Natural killer cell (primary cell): ENCODE results near the gene WDR59. TPM values are rescaled to one million over a fixed set of nuclear protein-coding genes. Genes with fewer than 3 reads are reported as not detected.

Experiments used
- ATAC-seq, 3 donors: fragments of 150-1000 bp in 2 of 3; fragments of 200-7000 bp in 1 of 3; cut with Tn5 transposase; 1 replicate in 1 of 3; 2 replicates in 2 of 3; pipeline ENCODE4 v1.10.0; 2021; ENCODE audit warnings: mild to moderate bottlenecking in 2 of 3, moderate library complexity in 2 of 3
- DNase-seq, 2 donors: peaks; one replicate each; pipeline versions ENCODE4 v3.0.0 to v3.0.0-alpha.2; 2013 to 2021; ENCODE audit warnings: mixed read lengths in 1 of 2
- H3K27ac ChIP-seq: one replicate; pipeline ENCODE4 v1.5.1; 2013; ENCODE audit warnings: mild to moderate bottlenecking, low read length
- H3K27me3 ChIP-seq: one replicate; pipeline ENCODE4 v1.6.1; 2013; ENCODE audit warnings: low read length; ENCODE audit not compliant: control insufficient read depth, insufficient read depth
- H3K36me3 ChIP-seq: one replicate; pipeline ENCODE4 v1.6.1; 2013; ENCODE audit warnings: low read length; ENCODE audit not compliant: control insufficient read depth, insufficient read depth
- H3K4me1 ChIP-seq: one replicate; pipeline ENCODE4 v1.6.1; 2013; ENCODE audit warnings: low read length; ENCODE audit not compliant: control insufficient read depth, insufficient read depth
- H3K4me3 ChIP-seq: one replicate; pipeline ENCODE4 v1.5.1; 2013; ENCODE audit warnings: low read length
- H3K9me3 ChIP-seq: one replicate; pipeline ENCODE4 v1.6.1; 2013; ENCODE audit warnings: low read length; ENCODE audit not compliant: control insufficient read depth, insufficient read depth
- H3K27ac Mint-ChIP-seq, 2 donors: one replicate each; pipeline ENCODE4 v1.8.0; 2022; ENCODE audit warnings: mild to moderate bottlenecking in 2 of 2, mixed read lengths in 2 of 2, moderate library complexity in 1 of 2
- H3K27me3 Mint-ChIP-seq, 2 donors: one replicate each; pipeline ENCODE4 v1.8.0; 2022; ENCODE audit warnings: low read depth in 2 of 2, mixed read lengths in 2 of 2
- H3K36me3 Mint-ChIP-seq: one replicate; pipeline ENCODE4 v1.8.0; 2022; ENCODE audit warnings: mixed read lengths
- H3K4me1 Mint-ChIP-seq, 2 donors: one replicate each; pipeline ENCODE4 v1.8.0; 2022; ENCODE audit warnings: mixed read lengths in 2 of 2
- H3K4me3 Mint-ChIP-seq: one replicate; pipeline ENCODE4 v1.8.0; 2022; ENCODE audit warnings: mild to moderate bottlenecking, moderate library complexity, mixed read lengths
- H3K9me3 Mint-ChIP-seq, 2 donors: one replicate each; pipeline ENCODE4 v1.8.0; 2022; ENCODE audit warnings: mixed read lengths in 2 of 2
- CTCF ChIP-seq: fragments of 200-600 bp; IDR thresholded peaks from one replicate; pipeline ENCODE4 v1.8.0; 2022; ENCODE audit warnings: antibody characterized with exemption
- WGBS: methylation state at CpG from one replicate; pipeline ENCODE4 v1.1.7; 2013; ENCODE audit warnings: missing lambda C conversion rate; ENCODE audit not compliant: insufficient coverage; 5-methylcytosine and 5-hydroxymethylcytosine counted together
- intact Hi-C: fragments of 100-400 bp; cut with micrococcal nuclease; formaldehyde crosslinking; loops from one replicate; pipeline ENCODE4 v1.14.2; 2022
- total RNA-seq, 4 donors: library from RNA; stranded (reverse); fragments of 120-200 nt in 1 of 4; gene quantifications; one replicate each; pipeline versions ENCODE4 v1.2.3 to v1.2.4, GENCODE V29; 2013 to 2022

Gene WDR59
- total RNA-seq, 3 donors from 2014 or later (not counting 1 experiment from before 2014, with no cell fraction given): 60.5 to 83.7 (median 73.2) TPM

DNA sequence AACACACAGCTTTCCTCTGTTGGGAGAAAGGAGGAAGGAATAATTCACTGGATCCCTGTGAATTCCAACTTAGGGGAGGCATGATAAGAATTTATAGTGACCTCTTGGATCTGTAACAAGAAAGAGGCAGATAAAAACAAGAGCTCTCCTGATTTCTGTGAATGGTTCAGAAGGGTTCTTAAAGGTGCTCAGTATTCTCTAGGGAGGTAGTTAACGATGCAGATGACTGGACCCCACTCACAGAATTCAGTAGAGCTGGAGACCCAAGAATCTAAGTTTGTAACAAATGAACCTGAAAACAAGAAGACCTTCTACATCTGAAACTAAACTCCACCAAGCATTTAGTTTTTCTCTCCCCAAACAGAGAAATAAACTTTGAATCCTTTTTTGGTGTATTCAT, 22.5 kb upstream of the WDR59 start:
- no peaks in the 10 kb centered on the region for H3K9me3 ChIP-seq
- peaks cover 2 to 5% of the 10 kb centered on the region in 2 donors for H3K4me1 Mint-ChIP-seq
- no peaks in the 10 kb centered on the region for H3K36me3 Mint-ChIP-seq
- no peak overlapping the region for H3K4me3 ChIP-seq
- peaks cover 11 to 14% of the 10 kb centered on the region in 2 donors for H3K27me3 Mint-ChIP-seq
- TF ChIP-seq CTCF: no peak
- no CpG with 5 or more reads among the region's 1 CpG for WGBS
- H3K36me3 ChIP-seq: no peaks in the 10 kb centered on the region
- H3K4me3 Mint-ChIP-seq: no peak overlapping the region
- no peak for ATAC-seq
- H3K27ac ChIP-seq: no peak overlapping the region
- H3K27ac Mint-ChIP-seq: no peak overlapping the region
- DNase-seq: no peak
- no peaks in the 10 kb centered on the region for H3K9me3 Mint-ChIP-seq
- intact Hi-C loops: no loop called here
- H3K27me3 ChIP-seq: no peaks in the 10 kb centered on the region
- H3K4me1 ChIP-seq: no peaks in the 10 kb centered on the region

DNA sequence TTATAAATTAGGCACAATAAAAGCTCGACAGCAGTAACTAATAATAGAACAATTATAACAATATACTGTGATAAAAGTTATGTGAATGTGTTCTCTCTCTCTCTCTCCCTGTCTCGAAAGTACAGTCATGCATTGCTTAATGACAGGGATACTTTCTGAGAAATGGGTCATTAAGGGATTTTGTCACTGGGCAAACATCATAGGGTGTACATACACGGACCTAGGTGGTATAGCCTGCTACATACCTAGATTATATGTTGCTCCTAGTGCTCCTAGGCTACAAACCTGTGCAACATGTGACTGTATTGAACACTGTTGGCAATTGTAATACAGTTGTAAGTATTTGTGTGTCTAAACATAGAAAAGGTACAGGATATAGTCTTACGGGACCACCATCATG, 20.8 kb upstream of the WDR59 start:
- Histone ChIP-seq H3K27me3 (no peaks in the 10 kb centered on the region), H3K36me3 (no peaks in the 10 kb centered on the region), H3K4me3 (no peak overlapping the region), H3K4me1 (peaks cover 2% of the 10 kb centered on the region), H3K27ac (no peak overlapping the region), H3K9me3 (no peaks in the 10 kb centered on the region)
- Mint-ChIP-seq H3K27ac (no peak overlapping the region), H3K4me3 (no peak overlapping the region), H3K36me3 (no peaks in the 10 kb centered on the region), H3K9me3 (no peaks in the 10 kb centered on the region), H3K27me3 (peaks cover 25 to 29% of the 10 kb centered on the region in 2 donors), H3K4me1 (peaks cover 3 to 5% of the 10 kb centered on the region in 2 donors)
- intact Hi-C loops: no loop called here
- DNase-seq (no peak), ATAC-seq (no peak)
- no peak for TF ChIP-seq CTCF
- WGBS: 84% methylated on average over 2 of the region's 4 CpGs

DNA sequence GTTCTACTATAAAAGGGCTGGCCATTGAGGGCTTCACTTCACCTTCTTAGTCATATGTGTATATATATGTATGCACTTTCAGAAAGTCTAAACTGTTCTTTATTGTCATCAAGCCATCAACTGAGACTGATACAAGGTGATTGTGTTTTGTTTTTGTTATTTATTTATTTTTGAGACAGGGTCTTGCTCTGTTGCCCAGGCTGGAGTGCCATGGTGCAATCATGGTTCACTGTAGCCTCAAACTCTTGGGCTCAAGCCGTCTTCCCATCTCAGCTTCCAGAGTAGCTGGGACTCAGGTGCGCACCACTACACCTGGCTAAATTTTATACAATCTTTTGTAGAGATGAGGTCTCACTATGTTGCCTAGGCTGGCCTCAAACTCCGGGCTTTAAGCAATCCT, 19.5 kb upstream of the WDR59 start:
- Histone ChIP-seq H3K4me3 (no peak overlapping the region), H3K36me3 (no peaks in the 10 kb centered on the region), H3K27ac (no peak overlapping the region), H3K4me1 (peaks cover 13% of the 10 kb centered on the region), H3K9me3 (no peaks in the 10 kb centered on the region), H3K27me3 (peaks cover 7% of the 10 kb centered on the region)
- 100% methylated on average over 2 of the region's 3 CpGs for WGBS
- Mint-ChIP-seq H3K9me3 (no peaks in the 10 kb centered on the region), H3K36me3 (no peaks in the 10 kb centered on the region), H3K27me3 (peaks cover 33 to 37% of the 10 kb centered on the region in 2 donors), H3K27ac (no peak overlapping the region), H3K4me3 (no peak overlapping the region), H3K4me1 (peaks cover 12 to 14% of the 10 kb centered on the region in 2 donors)
- DNase-seq (no peak), ATAC-seq (no peak)
- no peak for TF ChIP-seq CTCF
- intact Hi-C loops: loop anchor here (5.0 kb wide), 1 partner anchor 63 kb away; no protein-coding TSS in a partner anchor

DNA sequence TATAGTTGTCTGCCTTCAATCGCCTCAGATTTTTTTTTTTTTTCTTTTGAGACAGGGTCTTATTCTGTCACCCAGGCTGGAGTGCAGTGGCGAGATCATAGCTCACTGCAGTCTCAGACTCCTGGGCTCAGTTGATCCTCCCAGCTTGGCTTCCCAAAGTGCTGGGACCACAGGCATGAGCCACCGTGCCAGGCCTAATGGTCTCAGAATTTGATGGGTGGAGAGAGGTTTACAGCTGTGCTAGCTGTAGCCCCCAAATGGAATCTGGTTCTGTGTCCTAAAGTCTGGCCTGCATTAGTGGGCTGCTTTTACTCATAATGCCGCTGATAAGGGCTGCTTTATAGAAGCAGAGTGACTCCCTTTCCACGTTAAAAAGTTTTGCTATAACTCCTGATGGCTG, 19.0 kb upstream of the WDR59 start:
- peaks cover 13% of the 10 kb centered on the region for H3K4me1 ChIP-seq
- Mint-ChIP-seq H3K27ac (no peak overlapping the region), H3K36me3 (no peaks in the 10 kb centered on the region), H3K4me3 (no peak overlapping the region), H3K9me3 (no peaks in the 10 kb centered on the region), H3K27me3 (peaks cover 33 to 37% of the 10 kb centered on the region in 2 donors), H3K4me1 (peaks cover 12 to 14% of the 10 kb centered on the region in 2 donors)
- 90% methylated on average over 5 of the region's 5 CpGs for WGBS
- H3K36me3 ChIP-seq: no peaks in the 10 kb centered on the region
- H3K9me3 ChIP-seq: no peaks in the 10 kb centered on the region
- ATAC-seq (no peak), DNase-seq (no peak)
- peaks cover 7% of the 10 kb centered on the region for H3K27me3 ChIP-seq
- H3K4me3 ChIP-seq: no peak overlapping the region
- TF ChIP-seq CTCF: no peak
- intact Hi-C loops: loop anchor here (5.0 kb wide), 1 partner anchor 63 kb away; no protein-coding TSS in a partner anchor
- no peak overlapping the region for H3K27ac ChIP-seq
